HCT116 (cell line): ENCODE measurements around the gene DOHH. TPM values are rescaled to one million over a fixed set of nuclear protein-coding genes. Genes with fewer than 3 reads are reported as not detected.

Experiments
- ATAC-seq: fragments of 200-7000 bp; cut with Tn5 transposase; 2 replicates; pipeline ENCODE4 v1.9.1; 2020; ENCODE audit warnings: mild to moderate bottlenecking, moderate library complexity
- BruUV-seq: library from RNA; stranded (reverse); fragments of 400-500 nt; replicated peaks from 2 replicates; lab custom pipeline; 2021; lab: Mats Ljungman, UMichigan
- CTCF ChIA-PET: fragments of 300-600 bp; sonication (Branson Sonifier 250); formaldehyde crosslinking; loops from one replicate; lab custom pipeline; 2021; ENCODE audit warnings: antibody characterized with exemption; lab: Charles Lee
- POLR2A ChIA-PET: fragments of 300-600, 350-600 bp; sonication (Branson Sonifier 250); formaldehyde crosslinking; loops from one replicate; lab custom pipeline; 2021; ENCODE audit warnings: antibody characterized with exemption; lab: Charles Lee
- RAD21 ChIA-PET, 2 experiments: fragments of 300-600 bp; sonication (Branson Sonifier 250); formaldehyde crosslinking; loops; one replicate each; lab custom pipeline; 2023; ENCODE audit warnings: low total read pairs in 2 of 2; ENCODE audit not compliant: uncharacterized antibody in 2 of 2, unreplicated experiment in 2 of 2, low non-redundant PET in 1 of 2; lab: Charles Lee
- DNase-seq: peaks from one replicate; pipeline ENCODE4 v3.0.0-alpha.2; 2010; ENCODE audit warnings: low read depth, low spot score
- H2AFZ ChIP-seq: fragments of 200-600 bp; shearing (Covaris generic), sonication (generic); 2 replicates; pipeline ENCODE4 v1.6.1; 2017; ENCODE audit warnings: low read depth, mixed run types, mixed read lengths, antibody characterized with exemption, low read length; ENCODE audit not compliant: poor library complexity, severe bottlenecking
- H3K27ac ChIP-seq: 2 replicates; pipeline ENCODE4 v1.5.1; 2012; ENCODE audit warnings: low read depth, low read length
- H3K27me3 ChIP-seq: fragments of 200-600 bp; sonication (generic); 2 replicates; pipeline ENCODE4 v1.6.1; 2016; ENCODE audit warnings: mixed run types, low read length, mixed read lengths; ENCODE audit not compliant: insufficient read depth
- H3K36me3 ChIP-seq, 2 experiments: fragments of 200-500 bp in 1 of 2; fragments of 200-600 bp in 1 of 2; sonication (Bioruptor generic) in 1 of 2; sonication (generic) in 1 of 2; 2 replicates each; pipeline versions ENCODE4 v1.5.1 to v1.6.1; 2014 to 2016; ENCODE audit warnings: low read length in 2 of 2, inconsistent platforms in 1 of 2, mixed read lengths in 1 of 2, mixed run types in 1 of 2; ENCODE audit not compliant: insufficient read depth in 2 of 2, control insufficient read depth in 1 of 2
- H3K4me1 ChIP-seq, 2 experiments: fragments of 200-600 bp in 1 of 2; sonication (generic) in 1 of 2; 2 replicates each; pipeline versions ENCODE4 v1.5.1 to v1.6.1; 2012 to 2017; ENCODE audit warnings: low read length in 2 of 2, inconsistent platforms in 1 of 2, mild to moderate bottlenecking in 1 of 2, mixed read lengths in 1 of 2, mixed run types in 1 of 2, moderate library complexity in 1 of 2; ENCODE audit not compliant: insufficient read depth in 2 of 2, control insufficient read depth in 1 of 2
- H3K4me2 ChIP-seq: fragments of 200-600 bp; sonication (generic); 2 replicates; pipeline ENCODE4 v1.6.1; 2017; ENCODE audit warnings: mixed run types, low read length, mixed read lengths
- H3K4me3 ChIP-seq, 2 experiments: fragments of 200-600 bp in 1 of 2; sonication (generic) in 1 of 2; replicated peaks in 1 of 2; 2 replicates each; pipeline ENCODE4 v1.5.1; 2011 to 2016; ENCODE audit warnings: low read length in 2 of 2, control low read depth in 1 of 2, low read depth in 1 of 2, mild to moderate bottlenecking in 1 of 2, mixed read lengths in 1 of 2, mixed run types in 1 of 2
- H3K79me2 ChIP-seq: fragments of 200-600 bp; sonication (generic); 2 replicates; pipeline ENCODE4 v1.6.1; 2017; ENCODE audit warnings: mild to moderate bottlenecking, mixed run types, low read length, moderate library complexity, mixed read lengths; ENCODE audit not compliant: insufficient read depth
- H3K9ac ChIP-seq: fragments of 200-600 bp; sonication (generic); 2 replicates; pipeline ENCODE4 v1.6.1; 2016; ENCODE audit warnings: low read length, mixed read lengths
- H3K9me2 ChIP-seq: fragments of 200-600 bp; sonication (generic), shearing (Covaris generic); 2 replicates; pipeline ENCODE4 v1.6.1; 2017; ENCODE audit warnings: mixed run types, mild to moderate bottlenecking, moderate library complexity; ENCODE audit not compliant: insufficient read depth
- H3K9me3 ChIP-seq, 2 experiments: fragments of 200-500 bp in 1 of 2; fragments of 200-600 bp in 1 of 2; sonication (Bioruptor generic) in 1 of 2; sonication (generic) in 1 of 2; 2 replicates each; pipeline ENCODE4 v1.6.1; 2014 to 2017; ENCODE audit warnings: low read length in 2 of 2, mixed read lengths in 2 of 2, inconsistent platforms in 1 of 2, low read depth in 1 of 2, mild to moderate bottlenecking in 1 of 2, mixed run types in 1 of 2, moderate library complexity in 1 of 2; ENCODE audit not compliant: control insufficient read depth in 1 of 2, insufficient read depth in 1 of 2
- H4K20me1 ChIP-seq: fragments of 200-600 bp; sonication (generic), shearing (Covaris generic); 2 replicates; pipeline ENCODE4 v1.6.1; 2017; ENCODE audit warnings: mixed run types, mild to moderate bottlenecking, moderate library complexity; ENCODE audit not compliant: insufficient read depth
- CBX3 ChIP-seq: IDR thresholded peaks from 2 replicates; pipeline ENCODE4 v1.6.1; 2012; ENCODE audit warnings: low read depth
- EGR1 ChIP-seq: IDR thresholded peaks from 2 replicates; pipeline ENCODE4 v1.6.1; 2012; ENCODE audit warnings: low read depth
- ELF1 ChIP-seq: IDR thresholded peaks from 2 replicates; pipeline ENCODE4 v1.6.1; 2012; ENCODE audit warnings: low read depth, borderline replicate concordance
- EZH2 ChIP-seq: fragments of 200-600 bp; sonication (generic); IDR thresholded peaks from 2 replicates; pipeline ENCODE4 v1.6.1; 2017; ENCODE audit warnings: antibody characterized with exemption, mixed run types
- JUND ChIP-seq: IDR thresholded peaks from 2 replicates; pipeline ENCODE4 v1.6.1; 2012
- TCF7L2 ChIP-seq: IDR thresholded peaks from 2 replicates; pipeline ENCODE4 v1.7.0; 2011; ENCODE audit warnings: borderline replicate concordance, inconsistent platforms; ENCODE audit not compliant: insufficient read depth, insufficient read length; ENCODE audit errors: extremely low read depth
- ZFX ChIP-seq: fragments of 450-650 bp; IDR thresholded peaks from 2 replicates; pipeline ENCODE4 v1.6.1; 2017
- intact Hi-C: fragments of 100-400 bp; cut with micrococcal nuclease; formaldehyde crosslinking; loops from 2 replicates; pipeline ENCODE4 v1.10.0; 2022
- total RNA-seq: library from RNA; stranded (reverse); gene quantifications from one replicate; pipeline ENCODE4 v1.2.1, GENCODE V29; 2021; ENCODE audit not compliant: unreplicated experiment
- TF ChIP-seq, protein P1 (sequence below): IDR thresholded peaks from 2 replicates; pipeline ENCODE4 v1.6.1; 2012
- TF ChIP-seq, protein P2 (sequence below), 3 experiments: fragments of 200-600 bp in 1 of 3; sonication (generic) in 1 of 3; IDR thresholded peaks in 2 of 3; conservative IDR thresholded peaks in 1 of 3; 2 replicates each; pipeline ENCODE4 v1.5.1; 2012 to 2017; ENCODE audit warnings: low read depth in 2 of 3, low read length in 2 of 3, antibody characterized with exemption in 1 of 3, borderline replicate concordance in 1 of 3, control low read depth in 1 of 3, mild to moderate bottlenecking in 1 of 3, mixed read lengths in 1 of 3, mixed run types in 1 of 3, moderate library complexity in 1 of 3; ENCODE audit not compliant: insufficient read depth in 1 of 3

DOHH gene
- total RNA-seq, 1 experiment from 2014 or later, result 20.9 TPM

DNA sequence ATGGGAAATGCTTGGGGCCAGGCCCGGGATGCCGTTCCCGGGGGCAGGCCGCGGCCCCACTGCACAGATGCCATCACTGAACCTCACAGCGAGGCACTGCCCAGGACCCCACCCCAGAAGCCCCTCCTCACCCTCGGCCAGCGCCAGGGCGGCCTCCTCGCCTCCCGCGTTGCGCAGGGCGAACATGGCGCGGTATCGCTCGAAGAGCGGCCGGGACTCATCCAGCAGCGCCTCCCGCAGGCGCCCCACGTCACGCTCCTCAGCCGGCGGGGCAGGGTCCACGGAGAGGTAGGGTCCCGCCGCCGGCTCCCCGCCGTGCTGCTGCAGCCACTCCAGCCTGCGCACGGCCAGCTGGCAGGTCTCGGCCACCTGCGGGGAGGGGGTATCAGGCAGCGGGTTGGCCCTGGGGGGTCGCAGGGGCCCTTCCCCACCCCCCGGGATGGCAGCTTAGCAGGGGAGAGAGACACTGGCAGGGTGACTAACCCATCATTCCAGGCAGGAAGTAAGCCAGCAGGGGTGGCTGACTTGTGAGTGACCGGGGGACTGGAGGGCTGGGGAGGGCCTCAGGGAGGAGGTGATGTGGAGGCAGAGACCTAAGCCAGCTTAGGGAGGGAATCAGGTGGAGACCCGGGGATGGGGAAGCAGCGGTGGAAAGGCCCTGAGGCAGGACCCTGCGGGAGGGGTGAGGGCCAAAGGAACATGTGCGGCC lies 8.2 kb downstream of the DOHH start:
- Histone ChIP-seq H3K9me2 (no peaks in the 10 kb centered on the region), H3K4me1 (no peaks in the 10 kb centered on the region), H3K79me2 (peaks cover 7% of the 10 kb centered on the region), H3K27me3 (no peaks in the 10 kb centered on the region), H3K4me3 (no peak overlapping the region), H2AFZ (no peak overlapping the region), H3K9me3 (no peaks in the 10 kb centered on the region), H3K4me2 (no peak overlapping the region), H3K9ac (no peak overlapping the region), H4K20me1 (no peaks in the 10 kb centered on the region), H3K27ac (no peak overlapping the region), H3K36me3 (peaks cover 2 to 22% of the 10 kb centered on the region in 2 experiments; a peak in 3 of 4 replicates)
- ChIA-PET RAD21 (no interaction called here), CTCF (no interaction called here), POLR2A (no interaction called here)
- TF ChIP-seq EGR1, result no peak
- TF ChIP-seq CBX3, result no peak
- TF ChIP-seq, protein P1, sequence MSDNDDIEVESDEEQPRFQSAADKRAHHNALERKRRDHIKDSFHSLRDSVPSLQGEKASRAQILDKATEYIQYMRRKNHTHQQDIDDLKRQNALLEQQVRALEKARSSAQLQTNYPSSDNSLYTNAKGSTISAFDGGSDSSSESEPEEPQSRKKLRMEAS, result no peak
- TF ChIP-seq ZFX, result no peak
- TF ChIP-seq, protein P2, sequence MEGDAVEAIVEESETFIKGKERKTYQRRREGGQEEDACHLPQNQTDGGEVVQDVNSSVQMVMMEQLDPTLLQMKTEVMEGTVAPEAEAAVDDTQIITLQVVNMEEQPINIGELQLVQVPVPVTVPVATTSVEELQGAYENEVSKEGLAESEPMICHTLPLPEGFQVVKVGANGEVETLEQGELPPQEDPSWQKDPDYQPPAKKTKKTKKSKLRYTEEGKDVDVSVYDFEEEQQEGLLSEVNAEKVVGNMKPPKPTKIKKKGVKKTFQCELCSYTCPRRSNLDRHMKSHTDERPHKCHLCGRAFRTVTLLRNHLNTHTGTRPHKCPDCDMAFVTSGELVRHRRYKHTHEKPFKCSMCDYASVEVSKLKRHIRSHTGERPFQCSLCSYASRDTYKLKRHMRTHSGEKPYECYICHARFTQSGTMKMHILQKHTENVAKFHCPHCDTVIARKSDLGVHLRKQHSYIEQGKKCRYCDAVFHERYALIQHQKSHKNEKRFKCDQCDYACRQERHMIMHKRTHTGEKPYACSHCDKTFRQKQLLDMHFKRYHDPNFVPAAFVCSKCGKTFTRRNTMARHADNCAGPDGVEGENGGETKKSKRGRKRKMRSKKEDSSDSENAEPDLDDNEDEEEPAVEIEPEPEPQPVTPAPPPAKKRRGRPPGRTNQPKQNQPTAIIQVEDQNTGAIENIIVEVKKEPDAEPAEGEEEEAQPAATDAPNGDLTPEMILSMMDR (IDR thresholded peaks at IDR 0.05 in 2 of 3, conservative IDR thresholded peaks at IDR 0.05 in 1 of 3; ENCODE audit: borderline replicate concordance in 1 of 3, insufficient read depth in 1 of 3, low read depth in 2 of 3, low read length in 2 of 3), result no peak
- no peak for TF ChIP-seq TCF7L2
- TF ChIP-seq EZH2, result no peak
- no peak for TF ChIP-seq JUND
- TF ChIP-seq ELF1, result no peak
- DNase-seq, result no peak
- no TSS peak for BruUV-seq
- no peak for ATAC-seq
- intact Hi-C loops, result no loop called here
